ENCODE results near the gene DERL3.

- TF ChIP-seq, protein P1, sequence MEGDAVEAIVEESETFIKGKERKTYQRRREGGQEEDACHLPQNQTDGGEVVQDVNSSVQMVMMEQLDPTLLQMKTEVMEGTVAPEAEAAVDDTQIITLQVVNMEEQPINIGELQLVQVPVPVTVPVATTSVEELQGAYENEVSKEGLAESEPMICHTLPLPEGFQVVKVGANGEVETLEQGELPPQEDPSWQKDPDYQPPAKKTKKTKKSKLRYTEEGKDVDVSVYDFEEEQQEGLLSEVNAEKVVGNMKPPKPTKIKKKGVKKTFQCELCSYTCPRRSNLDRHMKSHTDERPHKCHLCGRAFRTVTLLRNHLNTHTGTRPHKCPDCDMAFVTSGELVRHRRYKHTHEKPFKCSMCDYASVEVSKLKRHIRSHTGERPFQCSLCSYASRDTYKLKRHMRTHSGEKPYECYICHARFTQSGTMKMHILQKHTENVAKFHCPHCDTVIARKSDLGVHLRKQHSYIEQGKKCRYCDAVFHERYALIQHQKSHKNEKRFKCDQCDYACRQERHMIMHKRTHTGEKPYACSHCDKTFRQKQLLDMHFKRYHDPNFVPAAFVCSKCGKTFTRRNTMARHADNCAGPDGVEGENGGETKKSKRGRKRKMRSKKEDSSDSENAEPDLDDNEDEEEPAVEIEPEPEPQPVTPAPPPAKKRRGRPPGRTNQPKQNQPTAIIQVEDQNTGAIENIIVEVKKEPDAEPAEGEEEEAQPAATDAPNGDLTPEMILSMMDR (IDR thresholded peaks at IDR 0.05; ENCODE audit: low read depth, low read length): no peak
- TF ChIP-seq MYC (IDR thresholded peaks at IDR 0.05; ENCODE audit: low read depth, low read length) (no peak), POLR2A (IDR thresholded peaks at IDR 0.05; ENCODE audit: extremely low read depth, insufficient read length) (no peak)
Measured at GRCh38 chr22:23827351-23827995, 11.3 kb downstream of the DERL3 start.

Data from NB4 (cell line).